ENCODE data around the gene MOB1B. TPM values are rescaled to one million over a fixed set of nuclear protein-coding genes. Genes with fewer than 3 reads are reported as not detected.

Gene MOB1B
- total RNA-seq, 6 experiments from 2014 or later: 26.9 to 37.0 (median 33.8) TPM

DNA sequence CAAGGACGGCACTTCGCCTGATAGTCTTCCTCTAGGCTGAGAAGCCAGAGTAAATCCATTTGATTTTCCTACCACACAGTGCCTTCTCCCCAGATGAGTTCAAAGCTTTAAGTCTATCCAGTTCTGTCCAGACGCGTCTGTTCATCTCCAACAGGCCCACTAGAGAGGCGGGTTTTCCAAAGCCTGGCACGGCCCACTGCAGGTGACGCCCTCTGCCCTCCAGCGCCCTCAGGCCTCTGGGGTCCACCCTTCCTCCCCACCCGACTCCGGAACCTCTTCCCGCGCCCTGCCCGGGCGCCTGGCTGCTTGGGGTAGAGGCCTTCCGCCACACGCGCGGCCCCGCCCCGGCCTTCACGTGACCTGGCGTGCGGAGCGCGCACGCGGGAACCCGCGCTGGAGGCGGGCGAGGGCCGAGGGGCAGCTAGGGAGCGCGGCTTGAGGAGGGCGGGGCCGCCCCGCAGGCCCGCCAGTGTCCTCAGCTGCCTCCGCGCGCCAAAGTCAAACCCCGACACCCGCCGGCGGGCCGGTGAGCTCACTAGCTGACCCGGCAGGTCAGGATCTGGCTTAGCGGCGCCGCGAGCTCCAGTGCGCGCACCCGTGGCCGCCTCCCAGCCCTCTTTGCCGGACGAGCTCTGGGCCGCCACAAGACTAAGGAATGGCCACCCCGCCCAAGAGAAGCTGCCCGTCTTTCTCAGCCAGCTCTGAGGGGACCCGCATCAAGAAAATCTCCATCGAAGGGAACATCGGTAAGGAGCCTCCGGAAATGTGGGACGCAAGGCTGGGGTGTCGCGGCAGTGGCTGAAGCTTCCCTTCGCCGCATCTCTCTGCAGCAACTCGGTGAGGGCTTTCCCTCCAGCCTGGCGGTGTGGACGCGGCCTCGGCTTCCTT is 91.3 kb downstream of the MOB1B start, which contains the start of gene DCK:
TSS of gene DCK (plus strand) at position 469 of the 888 bp plus-strand sequence. CDS start at position 656, 187 bp downstream.
- TF ChIP-seq, protein P1, sequence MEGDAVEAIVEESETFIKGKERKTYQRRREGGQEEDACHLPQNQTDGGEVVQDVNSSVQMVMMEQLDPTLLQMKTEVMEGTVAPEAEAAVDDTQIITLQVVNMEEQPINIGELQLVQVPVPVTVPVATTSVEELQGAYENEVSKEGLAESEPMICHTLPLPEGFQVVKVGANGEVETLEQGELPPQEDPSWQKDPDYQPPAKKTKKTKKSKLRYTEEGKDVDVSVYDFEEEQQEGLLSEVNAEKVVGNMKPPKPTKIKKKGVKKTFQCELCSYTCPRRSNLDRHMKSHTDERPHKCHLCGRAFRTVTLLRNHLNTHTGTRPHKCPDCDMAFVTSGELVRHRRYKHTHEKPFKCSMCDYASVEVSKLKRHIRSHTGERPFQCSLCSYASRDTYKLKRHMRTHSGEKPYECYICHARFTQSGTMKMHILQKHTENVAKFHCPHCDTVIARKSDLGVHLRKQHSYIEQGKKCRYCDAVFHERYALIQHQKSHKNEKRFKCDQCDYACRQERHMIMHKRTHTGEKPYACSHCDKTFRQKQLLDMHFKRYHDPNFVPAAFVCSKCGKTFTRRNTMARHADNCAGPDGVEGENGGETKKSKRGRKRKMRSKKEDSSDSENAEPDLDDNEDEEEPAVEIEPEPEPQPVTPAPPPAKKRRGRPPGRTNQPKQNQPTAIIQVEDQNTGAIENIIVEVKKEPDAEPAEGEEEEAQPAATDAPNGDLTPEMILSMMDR (IDR thresholded peaks at IDR 0.05): no peak

DNA sequence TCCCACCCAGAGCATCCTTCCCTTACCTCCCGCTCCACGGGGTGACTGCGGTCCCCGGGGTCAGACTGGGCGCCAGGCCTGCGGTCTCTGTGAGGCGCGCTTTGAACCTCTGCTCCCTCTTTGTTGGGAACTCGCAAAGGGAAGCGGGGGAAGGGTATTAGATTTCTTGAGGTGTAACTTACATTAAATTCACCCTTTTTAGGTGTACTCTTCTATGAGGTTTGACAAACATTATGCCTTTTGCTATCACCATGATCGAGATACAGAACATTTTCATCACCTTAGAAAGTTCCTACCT is 91.8 kb downstream of the MOB1B start:
- TF ChIP-seq, protein P1 (IDR thresholded peaks at IDR 0.05): no peak
- Mint-ChIP-seq H3K27me3 (ENCODE audit: insufficient read depth) (no peaks in the 10 kb centered on the region; the same call in 1 of the 2 replicates), H3K9me3 (no peaks in the 10 kb centered on the region), H3K4me1 (ENCODE audit: low read depth) (peaks cover 55% of the 10 kb centered on the region), H3K4me3 (peak overlapping the region; percentile 91), H3K36me3 (ENCODE audit: low read depth) (peaks cover 32% of the 10 kb centered on the region), H3K27ac (peak overlapping the region; percentile 92)
- no peak for DNase-seq

More for the DNA sequence above, 91.3 kb downstream of the MOB1B start, which contains the start of gene DCK:
- H3K9me3 Mint-ChIP-seq: no peaks in the 10 kb centered on the region
- peaks cover 26% of the 10 kb centered on the region; the same call in 1 of the 2 replicates for H3K36me3 Mint-ChIP-seq (ENCODE audit: low read depth)
- peak; percentile 89 for DNase-seq
- no peaks in the 10 kb centered on the region; the same call in 1 of the 2 replicates for H3K27me3 Mint-ChIP-seq (ENCODE audit: insufficient read depth)
- H3K4me3 Mint-ChIP-seq: peak within 1 kb of the TSS; percentile 91
- peaks cover 55% of the 10 kb centered on the region for H3K4me1 Mint-ChIP-seq (ENCODE audit: low read depth)
- peak within 1 kb of the TSS; percentile 92 for H3K27ac Mint-ChIP-seq

DNA sequence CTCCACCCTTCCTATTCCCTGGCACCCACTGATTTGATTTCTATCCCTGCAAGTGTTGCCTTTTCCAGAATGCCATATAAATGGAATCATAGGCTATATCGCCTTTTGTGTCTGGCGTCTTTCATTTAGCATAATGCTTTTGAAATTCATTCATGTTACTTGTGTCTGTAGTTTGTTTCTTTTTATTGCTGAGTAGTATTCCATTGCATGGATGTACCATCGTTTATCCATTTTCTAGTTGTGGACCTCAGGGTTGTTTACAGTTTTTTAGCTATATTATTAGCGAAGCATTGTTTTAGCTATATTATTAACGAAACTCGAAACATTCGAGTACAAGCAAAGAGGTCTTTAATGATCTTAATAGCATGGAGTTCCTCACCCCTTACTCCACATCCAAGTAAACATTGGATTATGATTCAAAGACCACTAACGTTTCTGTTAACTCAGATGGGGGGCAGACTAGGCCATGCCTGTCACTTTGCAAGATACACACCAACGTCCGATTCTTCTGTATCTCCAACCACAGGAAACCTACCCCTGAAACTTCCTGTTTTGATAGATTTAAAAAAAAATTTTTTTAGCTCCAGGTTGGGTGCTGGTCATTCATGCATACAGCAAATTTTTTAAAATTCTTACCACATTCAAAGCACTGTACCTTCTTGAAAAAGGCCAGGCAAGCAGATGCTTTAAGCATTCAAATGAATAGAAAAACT is 92.4 kb downstream of the MOB1B start:
- no peak for DNase-seq
- peak overlapping the region; percentile 91 for H3K4me3 Mint-ChIP-seq
- H3K36me3 Mint-ChIP-seq (ENCODE audit: low read depth): peaks cover 37% of the 10 kb centered on the region
- TF ChIP-seq, protein P1 (IDR thresholded peaks at IDR 0.05): no peak
- peak overlapping the region; percentile 92 for H3K27ac Mint-ChIP-seq
- peaks cover 2% of the 10 kb centered on the region for H3K9me3 Mint-ChIP-seq
- no peaks in the 10 kb centered on the region; the same call in 1 of the 2 replicates for H3K27me3 Mint-ChIP-seq (ENCODE audit: insufficient read depth)
- H3K4me1 Mint-ChIP-seq (ENCODE audit: low read depth): peaks cover 55% of the 10 kb centered on the region

DNA sequence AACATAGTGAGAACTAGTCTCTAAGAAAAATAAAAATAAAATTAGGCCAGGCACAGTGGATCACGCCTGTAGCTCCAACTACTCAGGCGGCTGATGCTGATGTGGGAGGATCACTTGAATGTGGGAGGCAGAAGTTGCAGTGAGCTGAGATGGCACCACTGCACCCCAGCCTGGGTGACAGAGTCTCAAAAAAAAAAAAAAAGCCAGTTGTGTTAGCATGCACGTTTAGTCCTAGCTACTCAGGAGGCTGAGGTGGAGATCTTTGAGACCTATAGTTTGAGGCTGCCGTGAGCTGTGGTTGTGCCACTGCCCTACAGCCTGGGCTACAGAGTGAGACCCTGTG is 93.8 kb downstream of the MOB1B start:
- Mint-ChIP-seq H3K27ac (peak overlapping the region; percentile 36), H3K27me3 (ENCODE audit: insufficient read depth) (no peaks in the 10 kb centered on the region; the same call in 1 of the 2 replicates), H3K4me3 (peak overlapping the region; percentile 91), H3K9me3 (peaks cover 16% of the 10 kb centered on the region), H3K36me3 (ENCODE audit: low read depth) (peaks cover 52% of the 10 kb centered on the region), H3K4me1 (ENCODE audit: low read depth) (peaks cover 55% of the 10 kb centered on the region)
- DNase-seq: no peak
- TF ChIP-seq, protein P1 (IDR thresholded peaks at IDR 0.05): no peak

DNA sequence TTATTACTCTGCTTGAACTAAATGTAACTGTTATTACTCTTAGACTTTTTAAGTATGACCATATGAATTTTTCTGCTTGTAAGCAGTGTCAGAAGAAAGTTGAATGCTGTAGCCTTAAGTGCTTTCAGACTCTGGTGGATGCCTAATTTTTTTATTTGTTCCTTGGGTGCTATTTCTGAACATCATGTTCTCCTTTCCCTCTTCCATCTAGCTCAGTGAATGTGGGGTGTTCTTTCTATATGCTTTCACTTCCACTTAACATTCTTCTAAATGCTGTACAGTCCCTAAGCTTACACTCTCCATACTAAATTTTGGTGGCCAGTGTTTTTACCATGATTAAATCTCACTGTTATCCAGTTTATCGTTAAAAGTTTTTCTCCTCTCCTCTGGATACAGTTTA is 94.9 kb downstream of the MOB1B start:
- no peak for DNase-seq
- TF ChIP-seq, protein P1 (IDR thresholded peaks at IDR 0.05): no peak
- peaks cover 25% of the 10 kb centered on the region for H3K9me3 Mint-ChIP-seq
- H3K27me3 Mint-ChIP-seq (ENCODE audit: insufficient read depth): no peaks in the 10 kb centered on the region
- H3K4me1 Mint-ChIP-seq (ENCODE audit: low read depth): peaks cover 55% of the 10 kb centered on the region
- H3K27ac Mint-ChIP-seq: peak overlapping the region; percentile 36
- H3K36me3 Mint-ChIP-seq (ENCODE audit: low read depth): peaks cover 62% of the 10 kb centered on the region
- peak overlapping the region; percentile 91 for H3K4me3 Mint-ChIP-seq

Measured in HFFc6 (cell line).